GM21360 (cell line): ENCODE data around the gene TREM1.

Experiments
- ATAC-seq: cut with Tn5 transposase; IDR thresholded peaks from one replicate; pipeline ENCODE4 v1.9.1; 2021; ENCODE audit warnings: mild to moderate bottlenecking, moderate library complexity; ENCODE audit not compliant: unreplicated experiment

TREM1 gene

DNA sequence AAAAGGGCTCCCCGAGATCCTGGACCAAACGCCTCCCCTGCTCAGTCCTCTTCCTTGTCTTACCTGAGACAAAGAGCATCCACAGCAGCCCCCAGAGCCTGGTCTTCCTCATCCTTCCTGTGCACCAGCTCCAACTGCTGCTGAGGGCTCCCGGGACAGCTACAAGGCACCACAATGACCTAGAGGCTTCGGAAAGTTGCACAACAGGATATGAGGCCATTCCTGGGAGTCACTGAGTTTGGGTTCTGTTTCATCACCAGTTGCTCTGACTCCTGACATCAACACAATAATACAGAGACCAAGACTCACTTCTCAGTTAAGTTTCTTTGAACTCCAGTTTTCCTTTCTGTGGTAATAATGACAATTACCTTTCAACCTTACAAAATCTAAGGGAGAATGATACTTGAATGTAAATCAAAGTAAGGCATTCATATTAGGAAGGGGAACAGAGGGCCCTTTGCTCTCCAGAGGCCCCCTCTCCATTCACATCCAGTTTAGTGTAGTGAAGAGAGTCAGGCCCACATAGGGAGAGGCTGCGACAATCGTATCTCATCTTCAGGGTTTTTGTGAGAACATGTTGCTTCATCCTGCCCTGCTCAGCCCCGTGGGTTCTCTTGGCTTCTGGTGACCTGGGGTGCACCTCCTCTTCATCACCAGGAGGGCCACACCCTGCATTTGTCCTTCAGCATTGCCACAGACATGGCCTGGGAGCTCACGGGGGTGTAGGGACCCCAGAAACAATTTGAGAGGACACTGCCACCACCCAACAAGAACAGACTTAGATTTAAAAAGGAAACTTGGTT is at the start of gene TREM1:
Gene TREM1, minus strand, starts transcription at position 139 of the 803 bp plus-strand sequence. Its CDS starts 27 bp downstream, at position 112.
- ATAC-seq = no peak

DNA sequence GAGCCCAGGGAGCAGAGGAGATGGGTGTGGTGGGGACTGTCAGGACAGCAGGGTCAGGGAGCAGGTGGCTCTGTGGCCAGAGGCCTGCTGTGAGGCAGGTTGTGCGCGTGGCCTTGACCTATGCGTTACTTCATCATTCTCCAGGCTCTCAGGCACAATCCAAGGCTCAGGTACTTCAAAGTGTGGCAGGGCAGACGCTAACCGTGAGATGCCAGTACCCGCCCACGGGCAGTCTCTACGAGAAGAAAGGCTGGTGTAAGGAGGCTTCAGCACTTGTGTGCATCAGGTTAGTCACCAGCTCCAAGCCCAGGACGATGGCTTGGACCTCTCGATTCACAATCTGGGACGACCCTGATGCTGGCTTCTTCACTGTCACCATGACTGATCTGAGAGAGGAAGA is 49.5 kb upstream of the TREM1 start:
- ATAC-seq = no peak

DNA sequence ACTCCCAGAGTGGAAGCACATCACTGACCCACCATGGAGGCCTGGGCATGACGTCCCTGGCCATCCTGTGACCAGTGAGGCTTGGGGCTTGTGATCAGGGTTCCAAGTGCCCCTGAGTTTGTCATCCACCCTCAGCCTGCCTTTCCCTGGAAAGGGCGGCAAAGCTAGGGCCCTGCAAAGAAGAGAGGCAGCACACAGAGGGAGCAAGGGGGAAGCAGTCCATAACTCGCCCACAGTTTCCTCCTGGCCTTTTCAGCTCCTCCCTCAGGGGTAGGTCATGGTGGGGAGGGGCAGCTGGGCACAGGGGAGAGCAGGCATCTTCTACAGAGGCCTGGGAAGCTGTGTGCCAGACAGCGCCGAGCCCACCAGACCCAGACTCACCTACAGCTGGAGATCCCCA is 48.8 kb upstream of the TREM1 start, which contains the start of gene NCR2:
Gene NCR2, plus strand, starts transcription at position 313 of the 400 bp plus-strand sequence. CDS start 269 bp downstream, outside the sequence.
- ATAC-seq = no peak

DNA sequence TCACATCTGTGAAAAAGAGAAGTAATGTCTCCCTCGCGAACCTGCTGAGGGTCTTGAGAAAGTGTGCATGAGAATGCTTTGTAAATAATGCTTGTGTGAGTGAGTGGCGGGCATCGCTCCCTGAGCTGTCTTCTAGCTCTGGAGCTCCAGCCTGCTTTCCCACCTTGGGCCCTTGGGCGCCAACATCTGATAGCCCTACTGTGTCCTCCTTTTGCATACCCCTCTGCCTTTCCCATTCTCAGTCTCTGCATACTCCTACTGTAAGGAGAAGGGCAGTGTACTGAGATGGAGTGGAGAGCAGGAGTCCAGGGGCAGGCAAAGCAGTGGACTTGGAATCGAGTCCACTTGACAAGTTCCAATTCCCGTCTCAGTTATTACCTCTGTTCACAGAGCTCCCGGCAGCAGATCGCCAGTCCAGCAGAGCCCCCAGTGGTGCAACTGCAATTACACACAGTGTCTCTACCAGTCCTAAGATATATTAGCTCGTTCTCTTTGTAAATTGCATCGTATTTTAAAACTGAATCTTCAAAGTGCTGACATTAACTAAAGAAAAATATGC is 48.1 kb upstream of the TREM1 start:
- ATAC-seq = no peak

DNA sequence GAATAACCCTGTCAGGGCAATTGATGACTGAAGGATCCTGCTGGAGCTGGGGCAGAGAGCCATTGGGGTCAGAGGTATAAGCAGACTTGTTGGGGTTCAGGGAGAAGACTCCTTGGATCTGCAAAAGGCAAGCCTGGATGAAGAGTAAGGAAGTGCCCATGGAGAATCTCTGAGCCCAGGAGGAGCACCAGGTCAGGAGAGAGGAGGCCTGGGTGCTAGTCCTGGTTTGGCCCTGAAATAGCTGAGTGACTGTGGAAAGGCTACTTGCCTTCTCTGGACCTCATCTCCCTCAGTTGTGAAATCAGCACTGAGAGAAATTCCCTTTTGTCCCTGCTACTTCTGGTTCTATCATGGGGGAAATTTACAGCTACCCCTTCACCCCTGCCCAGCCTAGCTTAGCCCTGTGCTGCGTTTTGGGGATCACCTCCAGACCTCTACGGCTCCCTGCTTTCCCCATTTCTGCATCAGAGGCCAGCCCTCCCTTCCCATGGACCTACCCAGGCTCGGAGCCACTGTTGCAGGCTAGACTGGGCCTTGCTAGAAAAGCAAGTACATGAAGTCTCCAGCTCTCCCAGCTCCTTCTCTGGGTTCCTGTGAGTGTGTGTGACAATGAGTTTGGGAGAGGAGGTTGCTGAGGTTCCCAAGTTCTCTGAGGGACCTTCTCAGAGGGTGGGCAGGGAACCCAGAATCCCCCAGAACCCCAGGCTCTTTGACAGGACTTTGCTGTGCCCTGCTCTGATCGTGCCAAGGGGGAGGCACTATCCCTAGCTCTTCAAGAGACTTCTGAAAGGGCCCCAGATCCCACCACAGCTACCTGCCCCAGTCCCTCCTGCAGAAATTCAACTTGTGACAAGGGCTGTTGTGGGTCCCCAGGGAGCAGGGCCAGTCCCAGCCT is 46.6 kb upstream of the TREM1 start:
- ATAC-seq = no peak

DNA sequence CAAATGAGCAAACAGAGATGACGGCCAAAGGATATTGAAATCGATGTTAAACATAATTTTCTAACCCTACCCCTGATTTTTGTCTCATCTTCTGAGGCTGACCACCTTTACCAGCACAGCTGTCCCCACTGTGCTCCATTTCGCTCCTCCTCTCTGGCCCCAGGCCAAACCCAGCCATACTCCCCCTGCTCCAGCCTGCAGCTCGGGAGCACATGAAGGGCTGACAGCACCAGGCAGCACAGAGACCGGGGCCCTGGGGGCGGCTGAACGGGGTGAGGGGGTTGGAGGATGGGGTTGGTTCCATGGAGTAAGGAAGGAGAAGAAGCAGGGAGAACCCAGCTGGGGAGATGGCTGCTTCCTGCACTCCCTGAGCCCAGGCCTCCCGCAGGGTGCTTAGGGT is 45.8 kb upstream of the TREM1 start:
- ATAC-seq = no peak

DNA sequence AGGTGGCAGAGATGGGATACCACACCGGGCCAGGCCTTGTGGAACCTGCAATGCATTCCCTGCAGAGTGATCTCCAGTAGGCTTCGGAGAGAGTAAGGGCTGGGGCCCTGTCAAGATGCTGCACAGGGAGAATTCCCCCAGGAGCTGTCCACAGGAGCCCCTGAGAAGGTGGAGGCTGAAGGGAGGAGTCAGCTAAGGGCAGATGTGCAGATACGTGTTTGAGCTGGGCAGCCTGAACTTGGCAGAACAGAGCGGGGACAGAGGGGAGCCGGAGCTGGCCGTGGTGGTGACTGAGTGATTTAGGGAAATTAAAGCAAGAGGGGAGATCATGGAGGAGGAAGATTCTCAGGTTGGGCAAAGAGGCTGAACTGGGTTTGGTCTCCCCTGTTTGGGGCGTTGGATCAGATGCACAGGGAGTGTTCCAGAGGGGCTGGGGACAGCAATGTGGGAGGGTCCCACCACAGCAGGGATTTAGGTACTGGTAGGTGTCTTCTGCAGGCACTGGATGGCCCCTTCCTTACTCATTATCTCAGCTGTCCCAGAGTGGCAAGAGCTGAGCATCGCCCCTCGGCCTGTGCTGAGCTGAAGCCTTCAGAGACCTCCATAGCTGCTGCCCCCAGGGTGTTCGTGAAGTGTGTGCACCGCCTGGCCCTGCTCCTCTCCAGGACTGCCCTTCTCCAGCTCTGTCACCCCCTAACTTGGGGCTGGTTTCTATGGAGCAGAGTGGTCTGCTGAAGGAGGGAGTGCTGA is 45.1 kb upstream of the TREM1 start:
- no peak for ATAC-seq

DNA sequence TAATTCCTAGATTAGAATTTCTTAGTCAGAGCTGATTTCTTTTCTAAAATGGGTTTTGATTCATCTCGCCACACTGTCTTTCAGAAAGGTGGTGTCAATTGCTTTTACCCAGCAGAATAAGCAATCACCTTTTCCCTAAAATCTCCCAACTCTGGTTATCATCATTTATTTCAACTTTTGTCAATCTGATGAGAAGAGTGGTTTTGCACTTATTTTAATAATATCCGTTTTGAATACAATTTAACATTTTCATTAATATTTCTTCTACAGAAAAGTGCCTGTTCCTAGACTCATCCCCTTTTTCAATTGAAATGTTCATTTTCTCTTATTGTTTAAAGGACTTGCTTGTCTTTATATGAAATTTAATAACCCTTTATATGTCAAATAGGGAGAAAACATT is 40.7 kb upstream of the TREM1 start:
- no peak for ATAC-seq

DNA sequence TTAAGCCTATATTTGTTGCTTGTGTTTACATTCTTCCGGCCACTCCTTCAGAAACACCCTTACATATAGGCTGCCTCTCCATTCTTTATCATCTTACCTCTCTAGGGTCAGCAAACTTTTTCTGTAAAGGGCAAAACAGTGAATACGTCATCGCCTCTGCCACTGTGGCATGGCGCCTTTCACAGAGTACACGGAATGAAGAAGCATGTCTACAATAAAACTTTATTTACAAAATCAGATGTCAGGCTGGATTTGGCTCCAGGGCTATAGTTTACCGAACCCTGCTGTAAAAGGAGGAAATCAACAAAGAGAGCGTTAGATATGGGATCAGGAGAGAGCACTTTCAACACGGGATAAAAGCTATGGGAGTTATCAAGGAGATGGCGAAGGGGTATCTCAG is 39.6 kb upstream of the TREM1 start:
- no peak for ATAC-seq

DNA sequence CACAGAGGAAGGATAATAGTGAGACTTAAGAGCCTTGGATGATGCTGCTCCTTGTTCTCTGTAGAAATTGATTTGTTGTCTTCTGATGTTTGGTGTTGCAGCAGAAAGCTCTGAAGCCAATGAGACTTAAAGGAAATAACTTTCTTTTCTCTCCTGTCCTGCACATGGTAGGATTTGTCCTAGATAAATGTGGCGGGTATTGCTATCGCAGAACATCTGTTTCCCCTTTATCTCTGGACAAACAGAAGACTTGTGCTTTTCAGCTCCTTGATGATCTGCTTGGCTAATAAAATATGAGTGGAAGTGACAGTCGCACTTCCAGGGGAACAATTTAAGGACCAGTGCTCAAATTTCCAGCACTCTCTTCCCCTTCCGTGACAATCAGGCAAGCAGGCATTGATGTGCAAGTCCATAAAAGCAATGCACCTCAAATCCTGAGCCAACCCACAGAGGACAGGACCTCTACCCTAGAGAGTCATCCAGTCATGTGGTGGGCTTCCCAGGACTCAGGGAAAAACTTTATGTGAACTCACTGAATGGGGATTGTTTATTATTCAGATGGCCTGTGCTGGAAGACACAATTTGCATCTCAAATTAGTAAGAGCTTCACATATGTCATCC is 39.1 kb upstream of the TREM1 start:
- ATAC-seq = no peak

DNA sequence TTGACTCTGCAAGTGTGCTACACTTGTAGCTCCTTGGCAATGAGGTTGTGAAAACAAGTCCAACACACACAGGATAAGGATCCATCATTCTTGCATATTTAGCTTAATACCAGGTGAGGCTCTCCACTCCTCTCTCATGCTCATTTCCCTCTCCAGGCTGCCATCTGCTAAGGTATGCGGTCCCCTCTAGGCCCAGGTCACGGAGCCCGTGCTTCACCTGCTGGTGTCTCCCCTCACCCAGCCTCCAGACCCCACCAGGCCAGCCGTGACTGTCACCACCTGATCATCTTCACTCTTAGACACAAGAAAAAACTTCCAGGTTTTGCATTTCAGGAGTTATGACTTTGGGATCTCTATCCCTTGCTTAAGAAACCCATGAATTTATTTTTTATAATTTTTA is 34.7 kb upstream of the TREM1 start:
- ATAC-seq = no peak

DNA sequence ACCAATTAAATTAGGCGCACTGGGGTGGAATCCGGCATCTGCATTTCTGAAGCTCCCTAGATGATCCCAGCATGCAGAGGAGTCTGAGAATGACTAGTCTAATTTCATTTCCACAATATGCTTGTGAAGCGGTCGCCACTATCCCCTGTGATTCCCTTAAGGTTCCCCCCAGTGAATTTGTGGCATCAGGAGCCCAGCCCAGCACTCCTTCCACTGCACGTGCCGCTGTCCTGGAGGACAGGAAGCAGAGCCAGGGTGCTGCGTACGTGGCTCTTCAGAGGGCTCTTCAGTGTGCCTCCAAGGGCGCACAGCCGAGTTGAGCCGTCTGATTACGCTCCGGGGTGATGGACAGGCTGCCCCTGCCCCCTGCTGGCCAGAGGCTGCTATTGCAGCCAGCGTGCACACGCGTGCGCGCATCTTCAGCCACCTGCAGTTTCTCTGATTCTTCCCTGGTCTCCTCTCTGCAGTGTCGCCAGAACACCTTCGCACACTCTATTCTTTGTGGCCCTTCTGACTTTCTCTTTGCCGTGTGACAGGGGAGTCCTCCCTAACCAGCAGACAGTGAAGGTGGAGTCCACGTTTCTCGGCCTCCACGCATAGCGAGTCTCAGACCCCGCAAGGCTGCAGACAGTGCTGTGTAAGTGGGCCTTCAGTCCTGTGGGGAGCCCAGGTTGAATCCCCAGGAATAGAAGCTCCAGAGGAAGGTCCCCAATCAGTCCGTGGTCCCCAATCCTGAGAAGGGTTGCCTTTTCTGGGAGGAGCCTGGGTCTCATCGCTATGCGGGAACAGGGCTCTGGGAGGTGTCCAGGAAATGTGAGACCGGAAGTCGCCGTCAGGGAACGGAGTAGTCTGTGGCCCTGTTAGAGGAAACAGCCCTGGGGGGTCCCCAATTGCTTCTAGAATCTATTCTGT is 32.4 kb upstream of the TREM1 start:
- ATAC-seq = peak; percentile 89

DNA sequence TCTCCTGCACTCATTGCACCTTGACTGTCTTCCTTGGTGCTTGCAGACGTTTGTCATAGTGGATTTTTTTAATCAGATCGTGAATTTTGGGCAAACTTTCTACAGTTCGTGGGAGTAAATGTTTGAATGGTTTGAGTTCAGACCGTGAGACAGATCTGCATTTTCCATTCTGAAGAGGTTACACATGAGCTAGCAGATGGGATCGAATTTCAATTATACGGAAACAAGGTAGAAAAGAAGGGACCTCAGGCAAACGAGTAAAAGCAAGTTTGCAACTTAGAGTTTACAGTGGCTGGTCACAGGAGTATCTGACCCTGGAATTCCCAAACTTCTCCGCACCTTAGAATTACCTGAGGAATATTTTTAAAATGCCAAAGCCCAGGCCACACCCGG is 31.8 kb upstream of the TREM1 start:
- ATAC-seq = no peak

DNA sequence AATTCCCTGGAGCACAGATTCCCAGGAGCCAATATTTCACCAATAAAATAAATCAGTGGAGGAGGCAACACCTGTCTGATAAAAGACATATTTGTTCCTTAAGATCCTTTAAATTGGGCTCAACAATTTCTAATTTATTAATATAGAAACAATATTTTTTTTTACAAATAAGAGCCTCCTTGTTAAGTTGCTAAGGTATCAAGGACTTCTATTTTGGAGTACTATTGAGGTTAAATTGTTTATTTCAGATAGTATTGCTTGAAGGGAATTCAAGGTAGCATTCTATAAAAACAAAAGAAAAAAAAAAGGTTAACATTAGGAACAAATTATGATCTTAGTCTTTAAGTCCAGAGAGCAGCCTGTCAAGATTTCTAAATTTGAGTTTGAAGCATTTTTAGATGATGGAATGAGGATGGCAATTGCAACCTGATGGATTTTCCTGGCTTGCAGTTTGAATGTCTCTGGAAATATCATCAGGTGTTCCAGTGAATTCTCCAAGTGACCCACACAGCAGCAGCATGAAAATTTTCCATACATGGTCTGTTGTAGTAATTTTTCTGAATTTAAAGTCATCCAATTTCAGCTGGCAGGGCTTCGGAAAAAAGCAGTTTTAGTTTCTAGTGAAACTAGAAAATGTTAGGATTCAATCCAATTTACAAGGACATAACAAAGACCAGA is 29.6 kb upstream of the TREM1 start:
- no peak for ATAC-seq

DNA sequence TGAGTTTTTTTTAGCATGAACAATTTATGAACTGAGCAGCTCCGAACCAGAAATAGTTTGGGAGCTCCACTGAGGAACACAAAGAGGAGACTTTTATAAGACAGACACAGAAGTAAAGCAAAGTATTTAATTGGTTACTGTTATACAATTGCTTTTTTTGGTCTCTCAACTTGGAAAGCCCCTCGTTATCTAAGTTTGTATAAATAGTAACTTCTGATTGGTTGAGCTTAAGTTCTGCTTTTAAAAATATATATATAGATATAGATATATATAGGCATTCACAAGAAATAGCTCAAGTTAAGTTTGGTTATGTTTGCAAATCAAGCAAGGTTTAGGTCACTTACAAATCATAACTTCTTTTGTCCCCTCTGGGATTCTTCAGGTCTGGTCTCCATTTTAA is 28.7 kb upstream of the TREM1 start:
- ATAC-seq = no peak

DNA sequence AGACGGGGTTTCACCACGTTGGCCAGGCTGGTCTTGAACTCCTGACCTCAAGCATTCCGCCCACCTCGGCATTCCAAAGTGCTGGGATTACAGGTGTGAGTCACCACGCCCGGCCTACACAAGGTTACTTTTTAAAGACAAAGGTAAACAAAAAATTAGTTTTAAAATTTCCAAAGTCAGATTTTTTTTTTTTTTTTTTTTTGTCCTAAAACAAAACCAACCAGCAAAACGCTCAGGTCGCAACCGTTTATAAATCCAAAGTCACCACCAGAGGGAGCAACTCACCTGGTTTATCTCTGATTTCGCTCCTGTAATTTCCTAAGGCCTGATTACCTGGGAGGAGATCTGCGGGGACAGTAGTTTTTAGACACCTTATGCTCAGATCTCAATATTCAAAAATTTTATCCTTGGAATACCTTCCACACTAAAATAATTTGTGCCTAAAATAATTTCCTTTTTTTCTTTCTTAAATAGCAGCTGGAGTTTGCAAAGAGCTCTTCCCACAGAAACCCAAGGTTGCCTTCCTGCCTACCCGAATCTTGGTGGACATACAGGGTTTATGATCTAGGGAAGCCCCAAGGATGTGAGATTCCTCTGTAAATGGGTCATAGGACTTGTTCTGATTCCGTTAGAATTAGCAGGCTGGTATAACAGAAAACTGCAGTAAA is 19.8 kb upstream of the TREM1 start:
- no peak for ATAC-seq

DNA sequence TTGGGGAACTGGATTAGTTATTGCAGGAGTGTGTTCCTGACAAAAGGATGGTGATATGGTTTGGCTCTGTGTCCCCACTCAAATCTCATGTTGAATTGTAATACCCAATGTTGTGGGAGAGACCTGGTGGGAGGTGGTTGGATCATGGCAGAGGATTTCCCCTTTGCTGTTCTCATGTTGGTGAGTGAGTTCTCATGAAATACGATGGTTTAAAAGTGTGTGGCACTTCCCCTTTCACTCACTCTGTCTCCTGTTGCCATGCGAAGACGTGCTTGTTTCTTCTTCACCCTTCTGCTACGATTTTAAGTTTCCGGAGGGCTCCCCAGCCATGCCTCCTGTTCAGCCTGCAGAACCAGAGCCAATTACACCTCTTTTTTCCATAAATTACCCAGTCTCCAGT is 16.2 kb upstream of the TREM1 start:
- ATAC-seq = no peak

DNA sequence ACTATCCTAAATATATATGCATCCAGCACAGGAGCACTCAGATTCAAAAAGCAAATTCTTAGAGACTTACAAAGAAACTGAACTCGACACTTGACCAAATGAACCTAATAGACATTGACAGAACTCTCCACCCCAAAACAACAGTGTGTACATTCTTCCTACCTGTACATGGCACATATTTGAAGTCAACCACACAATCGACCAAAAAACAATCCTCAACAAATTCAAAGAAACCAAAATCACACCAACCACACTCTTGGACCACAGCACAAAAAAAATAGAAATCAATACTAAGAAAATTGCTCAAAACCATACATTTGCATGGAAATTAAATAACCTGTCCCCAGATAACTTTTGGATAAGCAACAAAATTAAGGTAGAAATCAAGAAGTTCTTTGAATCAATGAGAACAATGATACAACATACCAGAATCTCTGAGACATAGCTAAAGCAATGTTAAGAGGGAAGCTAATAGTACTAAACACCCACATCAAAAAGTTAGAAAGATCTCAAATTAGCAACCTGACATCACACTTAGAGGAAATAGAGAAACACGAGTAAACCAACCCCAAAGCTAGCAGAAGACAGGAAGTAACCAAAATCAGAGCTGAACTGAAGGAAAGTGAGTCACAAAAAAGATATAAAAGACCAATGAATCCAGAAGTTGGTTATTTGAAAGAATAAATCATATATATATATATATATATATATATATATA is 12.5 kb upstream of the TREM1 start:
- no peak for ATAC-seq
